Cardiac muscle cell (in vitro differentiated cells and primary cell): ENCODE measurements around the gene RALGAPB. TPM values are rescaled to one million over a fixed set of nuclear protein-coding genes. Genes with fewer than 3 reads are reported as not detected.
A peak's percentile ranks its signal among the peaks of the same experiment; 100 is the strongest.

ENCODE experiments used
- DNase-seq, 2 donors: peaks; one replicate each; pipeline versions ENCODE4 v3.0.0 to v3.0.0-alpha.2; 2010 to 2017; ENCODE audit warnings: low read depth in 1 of 2, low spot score in 1 of 2
- H3K27ac ChIP-seq: fragments of 200-600 bp; sonication (generic); 2 replicates; pipeline ENCODE4 v1.5.1; 2016
- H3K27me3 ChIP-seq: fragments of 200-600 bp; sonication (generic); 2 replicates; pipeline ENCODE4 v1.6.0; 2016; ENCODE audit warnings: control low read depth
- H3K36me3 ChIP-seq: fragments of 200-600 bp; sonication (generic); 2 replicates; pipeline ENCODE4 v1.5.1; 2016; ENCODE audit warnings: control low read depth
- H3K4me1 ChIP-seq: fragments of 200-600 bp; sonication (generic); 2 replicates; pipeline ENCODE4 v1.8.1; 2017; ENCODE audit warnings: low read depth, mild to moderate bottlenecking, mixed run types
- H3K4me3 ChIP-seq: fragments of 200-600 bp; sonication (generic); 2 replicates; pipeline ENCODE4 v1.5.1; 2016; ENCODE audit warnings: mild to moderate bottlenecking
- H3K9me3 ChIP-seq: fragments of 200-600 bp; sonication (generic); 2 replicates; pipeline ENCODE4 v1.5.1; 2017; ENCODE audit warnings: low read depth, mild to moderate bottlenecking, control low read depth
- polyA plus RNA-seq: library from polyadenylated mRNA; unstranded; fragments of >200 nt; fragmentation: Nextera tagmentation; extraction: Ambion mirVana; gene quantifications from 2 replicates; pipeline ENCODE4 v1.2.1, GENCODE V29; 2016
- total RNA-seq: library from RNA; depleted of rRNA; stranded (reverse); fragments of >200 nt; gene quantifications from 2 replicates; pipeline ENCODE4 v1.2.3, GENCODE V29; 2016
- TF ChIP-seq, protein P1 (sequence below): IDR thresholded peaks from 2 replicates; pipeline ENCODE4 v1.5.1; 2012; ENCODE audit warnings: low read depth, mild to moderate bottlenecking, low read length

Gene RALGAPB
- total and polyA plus RNA-seq, 2 experiments from 2014 or later, result 10.3 to 20.3 TPM

DNA sequence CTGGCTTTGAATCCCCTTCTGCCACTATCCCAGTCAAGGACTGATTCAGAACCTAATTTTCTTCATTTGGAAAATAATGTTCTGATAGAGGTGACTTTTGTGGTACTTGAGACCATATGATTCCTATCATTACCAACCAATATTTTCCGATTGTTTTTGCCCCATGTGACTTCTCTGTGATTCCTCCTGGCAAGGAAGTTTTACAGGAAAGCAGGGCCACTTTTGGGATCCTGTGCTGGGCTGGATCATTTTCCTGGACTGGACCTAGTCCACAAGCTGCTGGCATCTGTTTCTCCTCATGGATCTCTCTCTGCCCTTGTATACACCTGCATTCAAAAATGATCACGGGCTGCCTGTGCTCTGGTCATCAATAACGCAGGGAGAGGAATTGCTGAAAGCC is 23.6 kb upstream of the RALGAPB start:
- Histone ChIP-seq H3K36me3 (peaks cover 12% of the 10 kb centered on the region), H3K9me3 (no peaks in the 10 kb centered on the region), H3K27ac (no peak overlapping the region), H3K4me1 (peaks cover 9% of the 10 kb centered on the region), H3K4me3 (no peak overlapping the region), H3K27me3 (no peaks in the 10 kb centered on the region)
- no peak for DNase-seq
- TF ChIP-seq, protein P1, sequence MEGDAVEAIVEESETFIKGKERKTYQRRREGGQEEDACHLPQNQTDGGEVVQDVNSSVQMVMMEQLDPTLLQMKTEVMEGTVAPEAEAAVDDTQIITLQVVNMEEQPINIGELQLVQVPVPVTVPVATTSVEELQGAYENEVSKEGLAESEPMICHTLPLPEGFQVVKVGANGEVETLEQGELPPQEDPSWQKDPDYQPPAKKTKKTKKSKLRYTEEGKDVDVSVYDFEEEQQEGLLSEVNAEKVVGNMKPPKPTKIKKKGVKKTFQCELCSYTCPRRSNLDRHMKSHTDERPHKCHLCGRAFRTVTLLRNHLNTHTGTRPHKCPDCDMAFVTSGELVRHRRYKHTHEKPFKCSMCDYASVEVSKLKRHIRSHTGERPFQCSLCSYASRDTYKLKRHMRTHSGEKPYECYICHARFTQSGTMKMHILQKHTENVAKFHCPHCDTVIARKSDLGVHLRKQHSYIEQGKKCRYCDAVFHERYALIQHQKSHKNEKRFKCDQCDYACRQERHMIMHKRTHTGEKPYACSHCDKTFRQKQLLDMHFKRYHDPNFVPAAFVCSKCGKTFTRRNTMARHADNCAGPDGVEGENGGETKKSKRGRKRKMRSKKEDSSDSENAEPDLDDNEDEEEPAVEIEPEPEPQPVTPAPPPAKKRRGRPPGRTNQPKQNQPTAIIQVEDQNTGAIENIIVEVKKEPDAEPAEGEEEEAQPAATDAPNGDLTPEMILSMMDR, result no peak

DNA sequence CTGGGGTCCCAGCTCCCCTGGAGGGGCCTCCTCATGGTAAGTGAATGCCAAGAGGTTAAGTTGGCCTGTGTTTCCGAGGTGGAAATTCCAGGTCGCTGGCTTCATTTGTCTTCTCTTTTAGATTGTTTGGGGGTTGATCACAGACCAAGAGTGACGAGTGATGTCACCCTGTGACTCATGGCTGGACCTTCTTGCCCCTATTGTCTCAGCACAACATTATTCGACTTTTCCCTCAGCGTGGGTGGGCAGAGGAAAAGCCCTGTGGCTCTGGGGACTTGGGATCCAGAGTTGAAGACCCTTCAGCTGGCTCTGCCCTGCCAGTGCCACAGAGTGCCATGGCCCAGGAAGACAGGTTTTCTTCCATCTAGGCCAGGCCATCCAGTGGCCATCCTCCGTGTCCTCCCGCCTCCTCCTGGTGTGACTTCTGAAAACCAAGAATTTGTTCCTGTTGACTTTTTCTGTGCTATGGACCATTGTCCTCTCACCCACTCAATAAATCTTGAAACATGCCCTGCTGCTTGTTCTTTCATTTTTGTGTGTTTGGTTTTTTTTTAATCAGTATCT is 22.1 kb upstream of the RALGAPB start:
- TF ChIP-seq, protein P1, result no peak
- Histone ChIP-seq H3K36me3 (peaks cover 12% of the 10 kb centered on the region), H3K4me3 (no peak overlapping the region), H3K27me3 (no peaks in the 10 kb centered on the region), H3K9me3 (no peaks in the 10 kb centered on the region), H3K27ac (no peak overlapping the region), H3K4me1 (peaks cover 9% of the 10 kb centered on the region)
- DNase-seq, result peak in 1 of 2 donors; percentile 35

DNA sequence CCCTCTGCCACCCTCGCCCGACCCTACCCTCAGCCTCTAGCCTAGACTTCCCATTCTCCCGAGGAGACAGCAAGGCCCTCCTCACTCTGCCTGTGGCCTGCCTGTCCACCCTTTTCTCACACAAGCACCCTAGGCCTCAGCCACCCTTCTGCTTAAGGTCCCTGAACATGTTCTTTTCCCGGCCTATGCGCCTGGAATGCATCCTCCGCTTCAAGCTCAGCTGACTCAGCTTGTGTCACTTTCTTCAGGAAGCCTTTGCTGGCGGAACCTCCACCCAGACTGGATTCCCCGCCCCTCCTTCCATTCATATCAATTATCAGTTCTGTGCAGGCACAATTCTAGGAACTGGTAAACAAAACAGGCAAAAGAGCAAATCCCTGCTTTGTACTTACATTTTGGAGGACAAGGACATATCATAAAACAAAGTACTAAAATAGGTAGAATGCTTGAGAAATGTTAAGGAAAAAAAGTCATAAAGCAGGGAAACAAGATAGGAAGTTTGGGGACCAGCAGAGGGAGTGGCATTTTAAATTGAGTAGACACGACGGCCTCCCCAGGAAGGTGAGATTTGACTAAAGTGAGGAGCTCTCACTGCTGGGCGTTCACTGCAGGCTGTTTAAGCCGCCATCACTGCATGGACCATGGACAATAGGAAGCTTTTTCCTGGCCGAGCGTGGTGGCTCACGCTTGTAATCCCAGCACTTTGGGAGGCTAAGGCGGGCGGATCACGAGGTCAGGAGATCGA is 19.6 kb upstream of the RALGAPB start:
- Histone ChIP-seq H3K27me3 (no peaks in the 10 kb centered on the region), H3K9me3 (no peaks in the 10 kb centered on the region), H3K27ac (no peak overlapping the region), H3K36me3 (peaks cover 12% of the 10 kb centered on the region), H3K4me3 (no peak overlapping the region), H3K4me1 (no peaks in the 10 kb centered on the region)
- TF ChIP-seq, protein P1, result no peak
- DNase-seq, result peak in 1 of 2 donors; percentile 71

GRCh38 chr20:38453941-38454340 is 18.7 kb upstream of the RALGAPB start:
- DNase-seq, result no peak
- Histone ChIP-seq H3K4me3 (no peak overlapping the region), H3K4me1 (no peaks in the 10 kb centered on the region), H3K27me3 (no peaks in the 10 kb centered on the region), H3K36me3 (peaks cover 12% of the 10 kb centered on the region), H3K9me3 (no peaks in the 10 kb centered on the region), H3K27ac (no peak overlapping the region)
- TF ChIP-seq, protein P1, result no peak

GRCh38 chr20:38454556-38455473 is 17.8 kb upstream of the RALGAPB start:
- H3K4me3 ChIP-seq, result no peak overlapping the region
- H3K4me1 ChIP-seq, result no peaks in the 10 kb centered on the region
- H3K27ac ChIP-seq, result no peak overlapping the region
- H3K9me3 ChIP-seq, result no peaks in the 10 kb centered on the region
- no peaks in the 10 kb centered on the region for H3K27me3 ChIP-seq
- H3K36me3 ChIP-seq, result peaks cover 4% of the 10 kb centered on the region
- DNase-seq, result no peak
- TF ChIP-seq, protein P1, result no peak
